ENCODE results near the gene TGFA. TPM values are rescaled to one million over a fixed set of nuclear protein-coding genes. Genes with fewer than 3 reads are reported as not detected.

The TGFA gene
- total and polyA plus RNA-seq, 7 donors: 0.33 to 12.7 (median 3.1) TPM; not detected in 1

DNA sequence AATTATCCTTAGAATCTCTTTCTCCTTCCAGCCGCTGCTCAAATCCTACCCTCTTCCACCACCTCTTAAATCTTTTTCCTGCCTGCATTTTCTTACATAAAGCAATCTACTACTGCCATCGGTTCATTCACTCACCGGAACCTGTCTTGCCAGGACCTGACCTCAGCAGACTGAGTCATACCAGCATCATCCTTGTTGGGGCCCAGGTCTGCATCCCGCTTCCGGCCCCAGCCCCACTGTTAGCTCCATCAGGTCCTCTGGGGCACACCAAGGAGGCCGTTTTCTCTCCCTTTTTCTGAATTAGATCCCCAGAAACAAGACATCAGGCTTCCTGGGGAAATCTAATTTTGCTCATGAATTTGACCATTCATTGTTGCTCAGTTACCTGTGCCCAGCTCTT lies 42.7 kb upstream of the TGFA start:
- Histone ChIP-seq H3K36me3 (no peaks in the 10 kb centered on the region), H3K27me3 (no peaks in the 10 kb centered on the region), H3K4me1 (no peaks in the 10 kb centered on the region), H3K9me3 (peaks cover 0 to 5% (median 0%) of the 10 kb centered on the region in 4 donors), H3K4me3 (no peak overlapping the region), H3K27ac (no peak overlapping the region)
- TF ChIP-seq POLR2A (IDR thresholded peaks at IDR 0.05) (no peak), EP300 (IDR thresholded peaks at IDR 0.05) (no peak), POLR2AphosphoS5 (IDR thresholded peaks at IDR 0.05) (no peak)
- TF ChIP-seq, protein P1, sequence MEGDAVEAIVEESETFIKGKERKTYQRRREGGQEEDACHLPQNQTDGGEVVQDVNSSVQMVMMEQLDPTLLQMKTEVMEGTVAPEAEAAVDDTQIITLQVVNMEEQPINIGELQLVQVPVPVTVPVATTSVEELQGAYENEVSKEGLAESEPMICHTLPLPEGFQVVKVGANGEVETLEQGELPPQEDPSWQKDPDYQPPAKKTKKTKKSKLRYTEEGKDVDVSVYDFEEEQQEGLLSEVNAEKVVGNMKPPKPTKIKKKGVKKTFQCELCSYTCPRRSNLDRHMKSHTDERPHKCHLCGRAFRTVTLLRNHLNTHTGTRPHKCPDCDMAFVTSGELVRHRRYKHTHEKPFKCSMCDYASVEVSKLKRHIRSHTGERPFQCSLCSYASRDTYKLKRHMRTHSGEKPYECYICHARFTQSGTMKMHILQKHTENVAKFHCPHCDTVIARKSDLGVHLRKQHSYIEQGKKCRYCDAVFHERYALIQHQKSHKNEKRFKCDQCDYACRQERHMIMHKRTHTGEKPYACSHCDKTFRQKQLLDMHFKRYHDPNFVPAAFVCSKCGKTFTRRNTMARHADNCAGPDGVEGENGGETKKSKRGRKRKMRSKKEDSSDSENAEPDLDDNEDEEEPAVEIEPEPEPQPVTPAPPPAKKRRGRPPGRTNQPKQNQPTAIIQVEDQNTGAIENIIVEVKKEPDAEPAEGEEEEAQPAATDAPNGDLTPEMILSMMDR (IDR thresholded peaks at IDR 0.05): no peak
- DNase-seq: no peak
- intact Hi-C loops (cut with DNase I): no loop called here
- WGBS, 2 donors: 49 to 79% methylated on average over 6 of the region's 6 CpGs

DNA sequence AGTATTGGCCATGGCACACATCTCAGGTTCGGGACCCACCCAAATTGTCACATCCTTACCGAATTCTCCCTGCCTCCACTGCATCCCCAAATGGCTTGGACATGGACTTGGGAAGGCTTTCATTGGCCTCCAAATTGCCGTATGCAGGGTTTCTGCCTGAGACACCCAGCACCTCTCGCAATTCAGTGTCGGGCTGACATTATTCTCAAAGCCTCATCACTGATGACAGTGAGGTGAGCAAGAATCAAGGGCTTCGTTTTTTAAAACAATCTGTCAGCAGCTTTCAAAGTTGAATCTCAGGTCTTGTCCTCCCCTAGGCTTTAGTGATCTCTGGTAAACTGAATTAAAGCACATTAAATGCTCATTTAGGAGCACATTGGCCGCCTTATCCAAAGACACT lies 29.5 kb upstream of the TGFA start:
- Histone ChIP-seq H3K27ac (no peak overlapping the region), H3K27me3 (no peaks in the 10 kb centered on the region), H3K9me3 (no peaks in the 10 kb centered on the region), H3K4me3 (no peak overlapping the region), H3K4me1 (no peaks in the 10 kb centered on the region), H3K36me3 (no peaks in the 10 kb centered on the region)
- TF ChIP-seq POLR2AphosphoS5 (IDR thresholded peaks at IDR 0.05): no peak
- 92 to 93% methylated on average over 7 of the region's 7 CpGs for WGBS, 2 donors
- intact Hi-C loops (cut with DNase I): no loop called here
- DNase-seq: no peak

DNA sequence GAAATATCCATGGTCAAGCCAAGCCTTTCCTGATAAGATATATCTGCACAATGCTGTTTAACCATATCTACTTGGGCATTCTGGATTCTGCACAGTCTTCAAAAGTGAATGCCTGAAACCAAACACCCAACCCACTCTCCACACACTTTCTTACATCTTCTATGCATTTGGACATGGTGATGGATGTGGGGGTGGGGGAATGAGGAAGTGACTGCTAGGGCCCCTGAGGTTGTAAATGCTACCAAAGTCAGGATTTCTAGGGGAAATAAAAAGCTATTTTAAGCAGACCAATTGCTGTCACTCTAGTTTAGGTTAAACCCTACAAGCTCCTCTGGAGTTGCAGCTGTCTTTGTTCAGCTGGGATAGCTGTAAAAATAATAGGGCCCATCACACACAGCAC lies 26.7 kb upstream of the TGFA start:
- Histone ChIP-seq H3K9me3 (no peaks in the 10 kb centered on the region), H3K27ac (no peak overlapping the region), H3K27me3 (no peaks in the 10 kb centered on the region), H3K4me3 (no peak overlapping the region), H3K4me1 (no peaks in the 10 kb centered on the region), H3K36me3 (no peaks in the 10 kb centered on the region)
- intact Hi-C loops (cut with DNase I): no loop called here
- TF ChIP-seq, protein P1 (IDR thresholded peaks at IDR 0.05): no peak
- no peak for TF ChIP-seq EP300 (IDR thresholded peaks at IDR 0.05)
- no peak for TF ChIP-seq POLR2AphosphoS5 (IDR thresholded peaks at IDR 0.05)
- no peak for TF ChIP-seq POLR2A (IDR thresholded peaks at IDR 0.05)
- no peak for DNase-seq

DNA sequence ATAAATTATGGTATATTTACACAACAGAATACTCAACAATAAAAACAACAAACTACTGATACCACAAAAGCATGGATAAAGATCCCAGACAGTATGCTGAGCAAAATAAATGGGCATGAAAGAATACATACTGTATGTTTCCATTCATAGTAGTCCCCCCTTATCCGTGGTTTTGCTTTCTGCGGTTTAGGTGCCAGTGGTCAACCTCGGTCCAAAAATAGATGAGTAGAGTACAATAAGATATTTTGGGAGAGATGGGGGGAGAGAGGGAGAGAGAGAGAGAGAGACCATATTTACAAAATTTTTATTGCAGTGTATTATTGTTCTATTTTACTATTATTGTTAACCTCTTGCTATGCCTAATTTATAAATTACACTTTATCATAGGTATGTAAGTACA lies 21.0 kb upstream of the TGFA start:
- intact Hi-C loops (cut with DNase I): no loop called here
- no peak overlapping the region for H3K4me3 ChIP-seq
- no peaks in the 10 kb centered on the region for H3K9me3 ChIP-seq
- no peaks in the 10 kb centered on the region for H3K36me3 ChIP-seq
- 49 to 88% methylated on average over 3 of the region's 3 CpGs for WGBS, 2 donors
- H3K27me3 ChIP-seq: no peaks in the 10 kb centered on the region
- H3K4me1 ChIP-seq: no peaks in the 10 kb centered on the region
- no peak for DNase-seq
- TF ChIP-seq POLR2AphosphoS5 (IDR thresholded peaks at IDR 0.05): no peak
- TF ChIP-seq, protein P1 (IDR thresholded peaks at IDR 0.05): no peak
- no peak for TF ChIP-seq POLR2A (IDR thresholded peaks at IDR 0.05)
- no peak for TF ChIP-seq EP300 (IDR thresholded peaks at IDR 0.05)
- H3K27ac ChIP-seq: no peak overlapping the region

DNA sequence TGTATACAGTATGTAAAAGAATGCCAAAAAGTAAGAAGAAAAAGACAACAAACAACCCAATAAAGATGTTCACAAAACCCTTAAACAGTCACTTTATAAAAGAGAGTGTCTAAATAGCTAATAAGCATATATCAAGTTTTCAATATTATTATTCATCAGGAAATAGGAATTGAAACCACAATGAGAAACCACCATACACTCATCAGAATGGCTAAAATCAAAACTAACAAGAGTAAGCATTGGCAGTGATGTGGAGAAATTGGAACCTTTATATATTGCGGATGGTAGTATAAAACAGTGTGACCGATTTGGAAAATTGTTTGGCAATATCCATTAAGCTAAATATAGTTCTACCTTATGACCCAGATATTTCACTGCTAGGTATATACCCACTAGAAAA lies 20.5 kb upstream of the TGFA start:
- Histone ChIP-seq H3K36me3 (no peaks in the 10 kb centered on the region), H3K27me3 (no peaks in the 10 kb centered on the region), H3K9me3 (no peaks in the 10 kb centered on the region), H3K4me1 (no peaks in the 10 kb centered on the region), H3K4me3 (no peak overlapping the region), H3K27ac (no peak overlapping the region)
- intact Hi-C loops (cut with DNase I): no loop called here
- no peak for TF ChIP-seq EP300 (IDR thresholded peaks at IDR 0.05)
- TF ChIP-seq, protein P1 (IDR thresholded peaks at IDR 0.05): no peak
- TF ChIP-seq POLR2A (IDR thresholded peaks at IDR 0.05): no peak
- no peak for TF ChIP-seq POLR2AphosphoS5 (IDR thresholded peaks at IDR 0.05)
- no peak for DNase-seq
- WGBS, 2 donors: 88 to 93% methylated on average over 2 of the region's 2 CpGs
